ENCODE results near the gene PRKCE.
A peak's percentile ranks its signal among the peaks of the same experiment; 100 is the strongest.

The PRKCE gene

GRCh38 chr2:46148369-46148736, 496.9 kb downstream of the PRKCE start:
- DNase-seq (ENCODE audit: low read depth) = no peak

GRCh38 chr2:46150445-46150955, 499.0 kb downstream of the PRKCE start:
- no peak for TF ChIP-seq CTCF (IDR thresholded peaks at IDR 0.05; ENCODE audit: insufficient read depth, low read depth, low read length, missing control alignments)
- no peak for DNase-seq (ENCODE audit: low read depth)
- no peak overlapping the region for H3K4me3 ChIP-seq (ENCODE audit: low read length)

More at GRCh38 chr2:46148369-46148736, 496.9 kb downstream of the PRKCE start:
- H3K4me3 ChIP-seq (ENCODE audit: low read length) = no peak overlapping the region
- no peak for TF ChIP-seq CTCF (IDR thresholded peaks at IDR 0.05; ENCODE audit: insufficient read depth, low read depth, low read length, missing control alignments)

GRCh38 chr2:46151577-46151976, 500.1 kb downstream of the PRKCE start:
- H3K4me3 ChIP-seq (ENCODE audit: low read length) = no peak overlapping the region
- peak; percentile 60 for DNase-seq (ENCODE audit: low read depth)
- TF ChIP-seq CTCF (IDR thresholded peaks at IDR 0.05; ENCODE audit: insufficient read depth, low read depth, low read length, missing control alignments) = no peak

GRCh38 chr2:46153996-46154753, 502.7 kb downstream of the PRKCE start:
- no peak for TF ChIP-seq CTCF (IDR thresholded peaks at IDR 0.05; ENCODE audit: insufficient read depth, low read depth, low read length, missing control alignments)
- H3K4me3 ChIP-seq (ENCODE audit: low read length) = no peak overlapping the region
- no peak for DNase-seq (ENCODE audit: low read depth)

GRCh38 chr2:46157072-46157965, 505.8 kb downstream of the PRKCE start:
- DNase-seq (ENCODE audit: low read depth) = no peak
- no peak for TF ChIP-seq CTCF (IDR thresholded peaks at IDR 0.05; ENCODE audit: insufficient read depth, low read depth, low read length, missing control alignments)

GRCh38 chr2:46157966-46158310, 506.5 kb downstream of the PRKCE start:
- no peak for TF ChIP-seq CTCF (IDR thresholded peaks at IDR 0.05; ENCODE audit: insufficient read depth, low read depth, low read length, missing control alignments)
- no peak for DNase-seq (ENCODE audit: low read depth)
- no peak overlapping the region for H3K4me3 ChIP-seq (ENCODE audit: low read length)

More at GRCh38 chr2:46157072-46157965, 505.8 kb downstream of the PRKCE start:
- H3K4me3 ChIP-seq (ENCODE audit: low read length) = no peak overlapping the region
